ENCODE results near the gene NDUFAF2. TPM values are rescaled to one million over a fixed set of nuclear protein-coding genes. Genes with fewer than 3 reads are reported as not detected.

Gene NDUFAF2
- total RNA-seq, 1 donor from 2014 or later, result 38.3 TPM

- Histone ChIP-seq H3K4me3 (no peak overlapping the region), H3K9me3 (peaks cover 0 to 11% of the 10 kb centered on the region in 2 donors), H3K4me1 (no peaks in the 10 kb centered on the region), H3K27ac (no peak overlapping the region), H3K36me3 (no peaks in the 10 kb centered on the region), H3K27me3 (no peaks in the 10 kb centered on the region)
- intact Hi-C loops (cut with DNase I), result no loop called here
- TF ChIP-seq, protein P1, sequence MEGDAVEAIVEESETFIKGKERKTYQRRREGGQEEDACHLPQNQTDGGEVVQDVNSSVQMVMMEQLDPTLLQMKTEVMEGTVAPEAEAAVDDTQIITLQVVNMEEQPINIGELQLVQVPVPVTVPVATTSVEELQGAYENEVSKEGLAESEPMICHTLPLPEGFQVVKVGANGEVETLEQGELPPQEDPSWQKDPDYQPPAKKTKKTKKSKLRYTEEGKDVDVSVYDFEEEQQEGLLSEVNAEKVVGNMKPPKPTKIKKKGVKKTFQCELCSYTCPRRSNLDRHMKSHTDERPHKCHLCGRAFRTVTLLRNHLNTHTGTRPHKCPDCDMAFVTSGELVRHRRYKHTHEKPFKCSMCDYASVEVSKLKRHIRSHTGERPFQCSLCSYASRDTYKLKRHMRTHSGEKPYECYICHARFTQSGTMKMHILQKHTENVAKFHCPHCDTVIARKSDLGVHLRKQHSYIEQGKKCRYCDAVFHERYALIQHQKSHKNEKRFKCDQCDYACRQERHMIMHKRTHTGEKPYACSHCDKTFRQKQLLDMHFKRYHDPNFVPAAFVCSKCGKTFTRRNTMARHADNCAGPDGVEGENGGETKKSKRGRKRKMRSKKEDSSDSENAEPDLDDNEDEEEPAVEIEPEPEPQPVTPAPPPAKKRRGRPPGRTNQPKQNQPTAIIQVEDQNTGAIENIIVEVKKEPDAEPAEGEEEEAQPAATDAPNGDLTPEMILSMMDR (IDR thresholded peaks at IDR 0.05), result no peak
- DNase-seq (ENCODE audit: low spot score in 2 of 2), result no peak
Measured at GRCh38 chr5:61200582-61201155, 255.7 kb downstream of the NDUFAF2 start.

- no peak for DNase-seq (ENCODE audit: low spot score in 2 of 2)
- intact Hi-C loops (cut with DNase I), result no loop called here
- Histone ChIP-seq H3K4me3 (no peak overlapping the region), H3K9me3 (peaks cover 0 to 11% of the 10 kb centered on the region in 2 donors), H3K27me3 (no peaks in the 10 kb centered on the region), H3K4me1 (no peaks in the 10 kb centered on the region), H3K27ac (no peak overlapping the region), H3K36me3 (no peaks in the 10 kb centered on the region)
- TF ChIP-seq, protein P1 (IDR thresholded peaks at IDR 0.05), result no peak
Measured at GRCh38 chr5:61202213-61202612, 257.2 kb downstream of the NDUFAF2 start.

Other genes with a start within 250 kb of the NDUFAF2 start
- 2.4 TPM for gene DEPDC1B, start 245.0 kb upstream of the NDUFAF2 start, total RNA-seq
- gene ELOVL7, start 100.9 kb upstream of the NDUFAF2 start, total RNA-seq, result 41.8 TPM
- 2.3 TPM for gene ERCC8, start 135 bp upstream of the NDUFAF2 start, total RNA-seq
- 22.4 TPM for gene SMIM15, start 217.3 kb downstream of the NDUFAF2 start, total RNA-seq